Stimulated activated CD4-positive, alpha-beta T cell treated with anti-CD3 and anti-CD28 coated beads, Interleukin-4, amount 100 ng/mL, for 24 hours (primary cell): ENCODE measurements around the gene MTX3.

Experiments
- DNase-seq: peaks from one replicate; pipeline ENCODE4 v3.0.0-alpha.2; 2020

The MTX3 gene

DNA sequence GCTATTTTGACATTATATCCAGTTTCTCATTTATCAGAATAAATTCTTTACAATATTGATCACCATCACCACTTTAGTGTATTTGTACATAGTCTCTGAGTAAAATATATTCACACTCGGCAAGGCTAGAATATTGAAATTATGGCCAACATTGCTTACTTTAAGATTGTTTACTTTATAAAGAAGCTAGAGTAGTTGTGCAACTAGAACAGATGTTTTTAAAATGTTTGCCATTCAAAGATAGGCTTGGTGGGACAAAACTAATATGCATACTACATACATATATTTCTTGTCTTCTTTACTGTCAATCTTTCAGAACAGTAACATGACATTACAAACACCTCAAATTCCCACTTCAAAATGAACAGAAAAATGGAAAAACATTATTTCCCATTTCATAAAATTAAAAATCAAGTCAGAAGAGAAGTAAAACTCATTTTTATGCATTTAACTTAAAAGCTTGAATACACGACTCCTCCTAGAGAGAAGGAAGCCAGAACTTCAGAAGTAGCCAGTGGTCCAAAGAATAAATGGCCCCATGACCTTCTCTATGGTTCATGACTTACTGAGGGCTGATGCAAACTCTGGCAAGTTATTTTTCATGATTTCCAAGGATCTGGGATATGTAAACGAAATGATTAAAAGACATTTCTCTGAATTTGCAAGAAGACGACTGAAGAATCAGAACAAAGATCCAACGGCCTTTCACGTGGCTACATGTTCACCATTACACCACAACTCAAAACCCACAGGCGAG lies 14.1 kb downstream of the MTX3 start:
- no peak for DNase-seq

DNA sequence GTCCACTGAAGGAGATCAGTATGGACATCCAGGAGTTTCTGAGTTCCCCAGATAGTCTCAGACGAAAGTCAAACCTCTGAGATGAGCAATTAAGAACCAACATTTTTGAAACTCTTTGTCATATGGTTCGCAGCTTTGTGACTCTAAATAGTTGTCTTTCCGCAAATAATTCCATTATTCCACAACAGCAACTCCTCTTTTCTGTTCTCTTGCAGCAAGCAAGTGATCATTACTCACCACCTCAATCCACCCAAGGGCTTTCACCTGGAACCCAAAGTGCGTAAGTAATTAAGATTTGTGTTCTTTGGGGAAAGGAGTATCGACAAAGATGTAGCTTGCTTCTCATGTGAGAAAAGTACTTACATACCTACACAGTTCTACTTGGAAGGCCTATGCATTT lies 15.6 kb downstream of the MTX3 start:
- no peak for DNase-seq

DNA sequence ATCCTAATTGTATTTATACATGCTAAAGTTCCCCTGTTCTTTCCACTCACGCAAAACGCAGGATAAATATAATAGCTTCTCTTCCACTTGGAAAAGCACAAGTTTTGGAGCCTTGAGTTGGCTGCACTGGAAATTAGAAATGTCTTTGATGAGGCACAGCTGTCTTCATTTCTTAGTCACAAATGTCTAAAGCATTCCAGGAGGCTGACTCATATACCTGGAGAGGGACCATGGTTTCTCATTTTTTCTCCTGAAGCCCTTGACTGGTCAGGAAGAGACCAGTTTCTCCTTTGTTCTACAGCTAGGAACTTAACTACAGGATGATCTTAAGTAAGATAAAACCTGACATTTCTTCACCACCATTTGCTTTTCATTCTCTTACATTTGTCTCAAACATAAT lies 16.2 kb downstream of the MTX3 start:
- no peak for DNase-seq

DNA sequence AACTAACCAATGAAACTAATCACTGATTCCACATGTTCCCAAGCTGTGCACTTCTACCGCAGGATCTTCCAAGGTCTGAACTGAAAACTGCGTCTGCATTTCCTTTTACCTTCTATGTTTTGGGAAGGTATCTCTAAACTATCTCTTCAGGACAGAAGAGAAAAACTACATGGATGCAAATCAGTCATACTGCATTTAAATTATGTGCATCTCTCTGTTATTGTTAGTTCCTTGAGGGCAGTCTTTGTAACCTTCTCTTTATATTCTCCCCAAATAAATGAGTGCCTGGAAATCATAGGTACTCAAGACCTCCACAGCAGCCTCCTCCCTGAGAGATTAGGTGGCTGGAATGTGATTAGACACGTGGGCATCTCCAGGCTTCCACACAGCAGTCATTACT lies 17.1 kb downstream of the MTX3 start:
- no peak for DNase-seq

DNA sequence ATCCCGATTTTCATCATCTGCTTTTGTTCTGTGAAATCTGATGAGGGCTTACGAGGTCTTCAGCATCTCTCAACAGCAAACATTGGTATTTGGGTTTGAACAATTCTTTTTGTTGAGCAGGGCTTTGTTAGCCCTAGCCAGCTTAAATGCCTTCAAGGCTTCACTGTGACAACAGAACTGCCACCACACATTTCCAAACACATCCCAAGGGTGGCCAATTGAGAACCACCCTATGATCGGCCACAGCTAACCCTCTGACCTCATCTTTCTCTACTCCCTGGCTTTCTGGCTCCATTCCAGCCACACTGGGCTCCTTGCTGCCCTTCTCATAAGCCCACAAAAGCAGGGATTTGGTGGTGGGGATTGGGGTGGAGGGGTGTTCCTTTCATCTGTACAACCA lies 17.6 kb downstream of the MTX3 start:
- DNase-seq = no peak

DNA sequence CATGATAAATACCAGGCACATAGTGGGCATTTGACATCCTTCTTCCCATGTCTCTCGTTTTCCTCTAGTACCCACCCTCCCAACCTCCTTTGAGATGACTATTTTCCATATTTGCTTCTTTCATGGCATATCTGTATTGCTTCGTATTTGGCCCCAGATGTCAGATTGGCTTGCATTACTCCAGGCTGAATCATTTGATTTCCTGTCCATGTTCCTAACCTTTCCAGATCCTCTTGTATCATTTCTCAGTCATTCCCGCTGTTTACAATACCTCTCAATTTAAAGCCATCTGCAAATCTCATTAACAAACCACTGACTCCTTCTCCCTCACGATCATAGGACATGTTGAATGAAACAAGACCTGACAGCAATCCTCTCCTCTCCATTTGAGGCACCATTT lies 19.9 kb downstream of the MTX3 start:
- DNase-seq = no peak

DNA sequence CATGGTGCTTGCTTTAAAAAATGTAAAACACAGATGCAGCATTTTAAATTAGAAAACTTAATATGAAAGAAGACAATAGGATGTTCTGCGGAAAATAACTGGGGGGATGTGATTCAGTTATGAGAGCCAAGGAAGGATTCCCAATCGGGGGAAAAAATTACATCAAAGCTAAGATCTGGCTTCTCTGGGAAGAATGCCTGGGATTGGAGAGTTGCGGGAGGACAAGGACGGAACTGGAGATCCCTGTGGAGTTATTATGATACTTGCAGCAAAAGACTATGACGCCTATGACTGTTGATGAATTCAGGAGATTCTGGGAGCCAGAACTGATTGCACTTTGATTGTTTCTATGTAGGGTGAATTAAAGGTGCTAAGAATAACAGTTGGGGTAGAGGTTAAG lies 24.6 kb downstream of the MTX3 start:
- DNase-seq = no peak

DNA sequence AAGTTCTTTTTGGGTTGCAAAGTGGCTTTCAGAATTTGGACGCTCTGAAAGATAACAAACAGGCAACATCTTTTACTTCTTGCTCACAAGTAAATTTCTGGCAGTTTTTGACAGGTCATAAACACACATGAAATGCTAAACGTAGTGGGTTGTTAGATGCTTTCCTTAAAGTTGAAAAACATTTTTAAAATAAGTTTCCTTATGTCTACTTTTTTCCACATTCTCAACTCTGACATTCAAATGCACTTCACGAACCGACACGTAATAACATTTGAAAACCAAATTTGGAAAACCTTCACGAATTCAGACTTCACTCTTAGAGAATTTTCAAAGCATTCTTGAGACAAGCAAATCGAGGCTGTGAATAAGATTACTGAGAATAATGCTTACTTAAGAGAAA lies 26.9 kb downstream of the MTX3 start:
- DNase-seq = no peak

DNA sequence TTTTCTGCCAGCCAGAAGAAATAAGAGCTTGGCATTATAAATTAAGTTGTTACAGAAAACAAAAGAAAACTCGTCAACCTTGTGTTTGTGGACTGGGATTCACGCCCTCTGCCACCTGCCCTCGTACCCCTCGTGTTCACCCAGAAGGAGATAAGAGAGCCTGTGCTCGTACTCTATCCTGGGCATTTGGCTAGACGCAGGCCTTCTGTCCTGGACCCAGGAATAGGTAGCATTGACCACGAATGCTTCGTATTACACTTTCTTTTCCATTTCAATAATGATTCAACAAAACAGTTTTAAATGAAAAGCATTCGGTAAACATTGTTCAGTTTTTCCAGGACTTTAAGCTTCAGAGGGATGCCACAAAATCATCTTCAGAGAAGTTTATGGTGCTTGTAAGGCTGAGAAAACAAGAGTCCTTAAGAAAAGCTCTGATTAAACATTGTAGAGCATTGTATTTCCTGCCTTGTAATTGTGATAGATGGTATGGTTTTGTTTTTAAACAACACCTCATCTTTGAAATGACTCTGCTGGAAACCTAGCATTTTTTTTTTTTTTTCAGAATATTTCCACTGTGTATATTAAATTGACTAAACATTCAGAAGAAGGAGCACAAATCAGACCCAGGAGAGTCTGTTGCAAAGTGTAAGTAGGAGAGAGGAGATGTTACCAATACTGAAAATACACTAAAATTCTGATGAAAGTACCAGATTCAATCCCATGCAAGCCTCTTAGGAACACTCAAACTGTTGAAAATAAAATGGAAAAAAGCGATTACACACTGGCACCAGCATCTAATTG lies 27.6 kb downstream of the MTX3 start:
- DNase-seq = no peak

DNA sequence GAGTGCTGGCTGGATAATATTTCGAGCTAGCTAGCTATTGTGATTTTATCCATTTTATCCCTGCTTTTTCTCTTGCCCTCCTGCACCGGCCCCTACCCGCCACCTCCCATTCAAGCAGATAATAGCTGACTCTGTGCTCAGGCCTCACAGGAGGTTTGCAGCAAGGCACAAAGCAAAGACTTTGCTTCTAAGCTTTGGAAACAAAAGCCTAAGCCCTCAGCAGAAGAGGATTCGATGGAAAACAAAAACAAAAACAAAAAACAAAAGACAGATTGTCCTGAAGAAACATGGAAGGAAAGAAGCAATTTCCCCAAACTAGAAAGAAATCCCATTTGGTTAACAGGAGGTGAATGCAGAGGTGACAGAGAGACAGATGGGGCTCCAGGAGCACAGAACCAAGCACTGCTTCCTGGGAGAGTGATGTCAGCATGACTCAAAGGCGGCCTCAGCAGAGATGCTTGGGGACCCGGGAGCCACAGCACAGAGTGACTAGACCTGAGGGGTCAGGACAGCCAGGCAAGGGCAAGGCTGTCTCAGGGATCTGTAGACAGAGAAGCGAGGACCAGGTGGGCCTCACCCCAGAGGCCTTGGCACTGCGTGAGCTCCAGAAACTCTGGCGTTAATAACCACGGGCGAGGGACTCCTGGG lies 28.4 kb downstream of the MTX3 start:
- peak; percentile 36 for DNase-seq

DNA sequence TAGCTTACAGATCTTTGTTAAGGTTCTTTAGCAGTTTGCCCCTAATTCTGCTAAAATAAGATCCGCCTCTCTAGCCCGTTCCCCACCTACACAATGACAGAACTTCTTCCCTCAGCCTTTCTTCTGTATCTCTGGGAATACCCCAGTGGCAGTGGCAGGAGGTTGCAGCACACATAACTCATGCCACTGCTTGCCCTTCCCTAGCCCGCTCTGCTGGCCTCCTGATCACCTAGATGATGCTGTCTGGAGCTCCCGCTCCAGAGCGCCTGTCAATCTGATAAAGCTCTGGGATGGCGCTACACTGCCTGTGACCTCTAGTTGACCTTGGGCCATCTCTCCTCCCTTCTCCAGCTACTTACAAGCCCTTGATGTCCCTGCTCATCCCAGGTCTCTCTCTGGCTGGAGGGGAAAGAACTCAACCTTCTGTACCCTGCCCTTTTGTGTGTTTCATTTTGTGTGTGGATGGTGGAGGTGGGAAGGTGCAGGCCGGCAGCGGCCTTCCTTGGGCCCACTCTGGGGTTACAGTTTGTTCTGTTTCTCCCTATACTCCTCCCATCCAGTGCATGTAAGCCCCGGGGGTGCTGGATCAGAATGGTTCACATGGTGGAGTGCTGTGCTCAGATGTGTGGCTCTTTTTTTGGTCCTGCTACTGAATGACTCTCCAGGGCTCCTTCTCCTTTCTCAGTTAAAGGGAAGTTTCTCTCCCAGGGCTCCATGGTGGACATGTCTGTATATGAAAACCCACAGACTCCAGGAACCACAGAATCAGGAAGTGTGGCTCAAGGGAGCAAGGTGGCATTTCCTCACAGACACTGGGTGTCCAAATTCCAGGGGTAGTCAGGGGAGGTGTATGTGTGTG lies 29.1 kb downstream of the MTX3 start:
- no peak for DNase-seq

DNA sequence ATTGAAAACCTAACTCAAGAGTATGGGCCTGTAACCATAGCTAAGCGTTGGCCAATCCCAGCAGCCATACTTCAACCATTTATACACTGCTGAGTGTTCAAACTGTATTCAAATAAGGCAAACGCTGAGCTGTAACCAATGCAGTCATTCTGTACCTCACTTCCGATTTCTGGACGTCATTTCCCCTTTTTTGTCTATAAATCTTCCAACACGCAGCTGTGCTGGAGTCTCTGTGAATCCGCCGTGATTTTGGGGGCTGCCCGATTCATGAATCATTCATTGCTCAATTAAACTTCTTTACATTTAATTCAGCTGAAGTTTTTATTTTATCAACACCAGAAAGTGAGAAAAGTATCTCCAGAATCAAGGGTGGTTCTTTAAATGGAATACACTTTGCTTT lies 31.7 kb downstream of the MTX3 start:
- no peak for DNase-seq

DNA sequence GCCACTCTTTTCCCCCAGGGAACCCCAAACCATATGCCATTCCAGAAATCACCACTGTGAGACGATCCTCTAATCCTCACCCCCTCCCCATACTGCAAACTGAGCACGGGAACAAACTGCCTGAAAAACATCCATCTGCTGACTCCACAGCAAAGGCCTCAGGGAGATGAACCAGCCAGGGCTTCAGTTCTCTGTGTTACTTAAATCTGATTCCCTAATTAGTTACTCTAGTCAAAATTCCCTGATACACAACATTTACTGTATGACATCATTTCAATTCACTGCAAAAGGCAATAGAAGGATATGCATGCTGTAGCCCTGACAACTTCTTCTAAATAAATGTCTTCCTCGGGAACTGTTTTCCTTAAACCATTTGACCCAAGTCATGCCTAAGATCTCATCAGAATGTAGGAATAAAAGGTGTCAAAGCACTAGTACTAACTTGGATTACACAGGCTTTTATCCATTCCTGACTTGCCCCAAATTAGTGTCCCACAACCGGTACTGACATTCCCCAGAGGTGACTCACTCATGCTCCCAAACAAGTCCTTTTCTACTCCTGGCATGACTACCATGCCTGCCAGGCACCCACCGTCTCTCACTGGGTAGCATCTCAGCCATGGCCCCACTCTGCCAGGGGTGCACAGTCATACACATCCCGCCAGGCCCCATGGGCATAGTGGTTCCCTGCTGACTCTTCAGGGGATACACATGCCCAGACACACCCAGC lies 35.0 kb downstream of the MTX3 start:
- DNase-seq = no peak

DNA sequence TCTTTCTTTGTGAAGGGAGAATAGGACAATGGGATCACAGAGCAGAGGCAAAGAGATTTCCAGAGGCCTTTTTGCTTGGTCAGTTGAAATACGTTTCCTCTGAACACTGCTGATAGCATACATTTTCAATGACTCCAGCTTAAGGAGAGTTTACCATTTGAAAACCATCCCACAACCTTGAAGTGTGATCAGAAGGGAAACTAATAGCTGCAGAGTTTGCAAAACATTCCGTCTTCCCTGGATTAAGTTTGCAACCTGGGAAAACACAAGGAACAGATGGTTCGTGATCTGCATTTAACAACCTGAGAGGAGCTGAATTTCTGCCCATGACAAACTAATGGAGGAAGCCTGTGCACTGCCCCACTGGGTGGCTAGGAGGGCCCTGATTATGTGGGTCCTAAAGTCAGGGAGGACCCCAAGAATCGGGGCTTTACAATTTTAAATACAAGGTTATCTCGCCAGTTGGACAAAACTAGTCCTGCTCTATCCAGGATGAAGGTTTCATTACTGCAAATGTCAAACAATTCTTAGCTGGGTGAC lies 35.6 kb downstream of the MTX3 start:
- no peak for DNase-seq

DNA sequence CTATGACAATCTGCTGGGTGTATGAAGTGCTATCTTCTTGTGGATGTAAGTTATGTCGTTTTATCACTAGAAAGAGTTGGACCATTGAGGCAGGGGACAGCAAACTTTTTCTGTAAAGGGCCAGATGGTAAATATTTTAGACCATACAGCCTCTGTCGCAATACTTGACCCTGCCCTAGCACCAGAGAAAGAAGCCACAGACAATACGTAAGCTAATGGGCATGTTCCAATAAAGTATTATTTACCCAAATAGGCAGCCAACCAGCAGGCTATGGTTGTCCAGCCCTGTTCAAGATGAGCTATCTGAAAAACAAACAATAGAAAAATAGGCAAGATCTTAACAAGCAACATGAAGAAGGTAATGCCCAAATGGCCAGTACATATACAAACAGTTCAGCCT lies 36.4 kb downstream of the MTX3 start:
- no peak for DNase-seq

DNA sequence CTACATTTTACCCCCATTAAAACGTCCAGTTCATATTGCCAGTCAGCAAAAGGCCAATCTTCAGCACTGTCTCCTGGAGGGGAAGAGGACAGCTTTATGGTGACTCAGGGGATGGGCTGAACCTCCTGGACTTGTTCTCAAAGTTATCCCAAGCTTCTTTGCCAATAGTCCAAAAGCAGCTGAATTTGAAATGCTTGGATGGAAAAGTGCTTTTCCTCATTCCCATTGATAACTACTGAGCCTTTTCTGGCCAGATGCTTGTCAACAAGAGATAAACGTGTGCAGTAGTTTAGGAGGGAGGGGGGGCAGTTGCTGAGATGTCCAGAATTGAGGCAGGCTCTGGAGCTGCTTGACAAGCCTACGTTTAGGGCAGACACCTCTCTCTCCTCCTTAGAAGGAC lies 43.5 kb downstream of the MTX3 start:
- no peak for DNase-seq

DNA sequence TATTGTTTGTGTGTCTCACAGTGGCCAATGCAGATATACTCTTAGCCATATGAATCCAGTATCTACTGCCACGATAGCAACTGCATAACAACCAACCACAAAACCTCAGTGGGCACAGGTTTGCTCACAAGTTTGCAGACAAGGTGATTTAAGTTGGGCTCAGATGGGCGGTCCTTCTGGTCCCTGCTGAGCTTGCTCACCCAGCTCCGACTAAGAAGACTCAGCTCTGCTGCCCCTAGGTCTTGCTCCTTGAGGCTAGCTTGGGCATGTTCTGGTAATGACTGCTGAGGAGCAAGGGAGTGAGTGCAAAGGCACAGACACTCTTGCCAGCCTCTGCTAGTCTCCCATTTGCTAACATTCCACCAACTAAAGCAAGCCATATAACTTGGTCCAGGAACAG lies 52.6 kb downstream of the MTX3 start:
- DNase-seq = no peak

DNA sequence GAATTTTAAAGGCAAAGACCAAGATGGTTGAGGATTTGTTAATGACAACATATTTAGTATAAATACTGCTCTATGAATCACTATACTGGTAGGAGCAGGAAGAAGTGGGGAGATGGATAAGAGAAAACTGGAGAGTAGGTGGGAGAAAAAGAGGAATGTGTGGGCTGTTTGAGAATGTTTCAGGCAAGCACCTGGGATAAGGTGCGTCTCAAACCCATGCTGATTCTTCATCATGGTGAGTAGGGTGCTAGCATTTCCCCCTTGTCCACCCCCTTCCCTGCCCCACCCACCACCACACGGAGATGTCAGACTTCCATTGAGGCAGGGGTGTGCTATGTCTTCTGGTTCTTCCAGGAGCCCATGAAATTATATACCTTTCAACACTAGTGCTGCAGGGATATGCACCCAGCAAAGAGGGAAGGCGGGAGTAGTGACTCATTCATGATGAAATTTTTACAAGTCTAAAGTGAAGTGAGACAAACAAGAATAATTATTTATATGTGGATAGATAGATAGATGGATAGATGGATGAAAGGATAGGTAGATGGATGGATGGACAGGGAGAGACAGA lies 54.3 kb downstream of the MTX3 start:
- DNase-seq = no peak

DNA sequence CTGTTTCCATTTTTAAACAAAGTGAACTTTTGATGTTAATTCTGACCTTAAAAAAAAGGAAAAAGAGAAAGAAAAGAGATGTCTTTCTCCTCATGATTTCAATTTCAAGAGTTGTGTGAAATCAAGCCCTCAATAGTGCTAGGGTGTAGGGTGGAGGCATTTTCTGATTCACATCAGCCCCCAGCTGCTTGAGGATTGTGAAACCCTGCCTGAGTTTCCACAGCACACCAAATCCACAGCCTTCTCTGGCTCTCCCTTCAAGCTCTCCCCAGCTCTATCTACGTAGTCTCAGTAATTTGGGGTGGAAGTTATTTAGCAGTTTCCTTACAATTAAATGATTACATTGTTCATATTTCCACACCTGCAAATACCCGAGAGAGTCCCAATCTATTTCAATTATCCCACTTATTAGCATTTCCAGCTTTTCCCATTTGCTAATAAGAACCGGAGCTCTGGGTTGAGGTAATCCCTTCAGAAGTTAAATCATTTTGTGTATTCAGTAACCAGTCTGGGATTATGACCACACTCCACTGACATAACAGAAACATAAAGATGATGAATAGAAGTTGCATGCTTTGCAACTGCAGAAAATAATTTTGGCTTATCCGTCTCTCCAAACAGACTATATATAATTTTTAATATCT lies 54.9 kb downstream of the MTX3 start:
- no peak for DNase-seq

DNA sequence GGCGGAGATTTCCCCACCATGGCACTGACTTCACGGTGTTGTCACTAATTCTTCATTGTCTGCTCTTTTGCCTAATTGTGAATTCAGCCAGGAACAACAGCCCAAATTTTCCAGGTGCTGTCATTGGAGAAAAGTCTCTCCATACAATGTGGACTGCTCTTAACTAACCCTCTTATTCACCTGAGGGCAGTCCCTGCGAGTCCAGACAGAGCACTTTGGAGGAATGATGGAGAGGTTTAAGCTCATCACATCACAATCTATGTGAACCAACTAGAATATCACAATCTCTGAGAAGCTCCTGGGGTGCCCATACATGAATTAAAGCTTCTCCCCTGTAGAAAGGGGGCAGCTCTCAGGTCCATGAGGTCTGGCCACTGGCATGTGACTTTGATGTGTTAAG lies 56.4 kb downstream of the MTX3 start:
- DNase-seq = no peak
